ENCODE data around the gene CREM. TPM values are rescaled to one million over a fixed set of nuclear protein-coding genes. Genes with fewer than 3 reads are reported as not detected.

The CREM gene
- total and polyA plus RNA-seq, 10 of the 15 experiments (the other 5 are each of a cell fraction or from before 2014, with no cell fraction given): 51.3 to 115 (median 70.6) TPM

GRCh38 chr10:35182631-35183510, 56.2 kb downstream of the CREM start:
- no peaks in the 10 kb centered on the region for H3K9me3 ChIP-seq (replicated peaks; ENCODE audit: control insufficient read depth, insufficient read depth, low read length)
- H3K9ac ChIP-seq (ENCODE audit: control insufficient read depth, insufficient read depth, low read length): no peak overlapping the region
- H3K79me2 ChIP-seq (ENCODE audit: control insufficient read depth, insufficient read depth, low read length): no peaks in the 10 kb centered on the region
- DNase-seq (ENCODE audit: low read depth, low spot score): no peak
- TF ChIP-seq SMC3 (IDR thresholded peaks at IDR 0.05; ENCODE audit: borderline replicate concordance, low read length) (no peak), ZZZ3 (IDR thresholded peaks at IDR 0.05; ENCODE audit: control insufficient read depth, insufficient read length, low read depth) (no peak), GABPA (IDR thresholded peaks at IDR 0.05; ENCODE audit: low read depth) (no peak), CEBPZ (IDR thresholded peaks at IDR 0.05; ENCODE audit: low read depth, low read length) (no peak), ATF7 (IDR thresholded peaks at IDR 0.05; ENCODE audit: low read depth) (no peak), RBBP5 (conservative IDR thresholded peaks at IDR 0.05) (no peak), NR2C2 (IDR thresholded peaks at IDR 0.05; ENCODE audit: borderline replicate concordance, control insufficient read depth, insufficient read length, low read depth) (no peak), JUND (IDR thresholded peaks at IDR 0.05; ENCODE audit: low read depth, low read length) (no peak), SIX5 (IDR thresholded peaks at IDR 0.05; ENCODE audit: low read depth, low read length, severe bottlenecking) (no peak), LARP7 (IDR thresholded peaks at IDR 0.05) (no peak), NFYB (IDR thresholded peaks at IDR 0.05; ENCODE audit: insufficient read depth, low read depth, low read length) (no peak)
- intact Hi-C loops (cut with micrococcal nuclease; ENCODE audit: unreplicated experiment) (no loop called here), in situ Hi-C loops (cut with MboI) (no loop called here)
- H3K4me1 ChIP-seq (ENCODE audit: control insufficient read depth, insufficient read depth, low read length): peaks cover 22% of the 10 kb centered on the region
- H3K4me2 ChIP-seq (ENCODE audit: control insufficient read depth, insufficient read depth): no peak overlapping the region
- no peak for FAIRE-seq
- RAD21 ChIA-PET (ENCODE audit: unreplicated experiment): interaction anchor here (2.7 to 5.0 kb wide), 2 partner anchors 13 to 33 kb away, joined by 15 to 57 read pairs; no protein-coding TSS in a partner anchor
- POLR2A ChIA-PET: interaction anchor here (0.9 kb wide), 1 partner anchor 10 kb away, joined by 4 read pairs; no protein-coding TSS in a partner anchor
- WGBS (ENCODE audit: insufficient coverage, insufficient replicate concordance, low lambda C conversion rate, missing lambda C conversion rate): 96% methylated on average over 8 of the region's 8 CpGs
- no peaks in the 10 kb centered on the region; a peak in 1 of 4 replicates for H3K36me3 ChIP-seq (ENCODE audit: control insufficient read depth in 2 of 2, insufficient read depth in 2 of 2, low read length in 1 of 2)
- no peak overlapping the region for H2AFZ ChIP-seq (ENCODE audit: control insufficient read depth, low read depth, low read length)
- SMC1A ChIA-PET (ENCODE audit: uncharacterized antibody, unreplicated experiment): interaction anchor here (0.7 to 4.9 kb wide), 10 partner anchors 9 to 63 kb away, joined by 3 to 48 read pairs (median 5); no protein-coding TSS in a partner anchor
- H3K27me3 ChIP-seq (replicated peaks in 1 of 2; ENCODE audit: control insufficient read depth in 2 of 2, insufficient read depth in 2 of 2, low read length in 1 of 2): no peaks in the 10 kb centered on the region
- no peak overlapping the region for H3K27ac ChIP-seq (ENCODE audit: control insufficient read depth, insufficient read depth)
- no TSS peak for BruUV-seq (replicated peaks)
- no peak overlapping the region for H3K4me3 ChIP-seq
- H4K20me1 ChIP-seq (ENCODE audit: control insufficient read depth, insufficient read depth): no peaks in the 10 kb centered on the region
- CTCF ChIA-PET: interaction anchor here (1.1 to 5.4 kb wide), 4 partner anchors 10 to 55 kb away, joined by 3 to 27 read pairs (median 6); partner anchors contain the start of gene CREM
- no peak for ATAC-seq

Measured in GM12878 (cell line).